SIG-M5 treated with dmso at 0.1 percent for 504 hours (cell line): ENCODE measurements around the gene PHF11.
"Not testable (repeated sequence)": the region's sequence is repeated elsewhere in the genome, so short reads cannot be mapped to it uniquely, and the experiment has no call there.

Source experiments
- DNase-seq: peaks from one replicate; lab custom pipeline; 2025; ENCODE audit not compliant: unreplicated experiment; lab: John Stamatoyannopoulos, UW

Gene PHF11

DNA sequence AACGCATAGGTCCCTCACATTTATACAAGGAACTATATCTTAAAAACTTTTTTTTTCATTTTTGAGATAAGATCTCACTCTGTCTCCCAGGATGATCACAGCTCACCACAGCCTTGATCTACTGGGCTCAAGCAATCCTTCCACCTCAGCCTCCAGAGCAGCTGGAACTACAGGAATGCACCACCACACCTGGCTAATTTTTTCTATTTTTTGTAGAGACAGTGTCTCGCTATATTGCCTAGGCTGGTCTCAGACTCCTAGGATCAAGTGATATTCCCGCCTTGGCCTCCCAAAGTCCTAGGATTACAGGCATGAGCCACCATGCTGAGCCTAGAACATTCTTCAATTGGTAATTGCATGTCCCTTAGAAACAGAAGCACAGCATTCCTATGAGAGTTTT, 47.9 kb downstream of the PHF11 start:
- DNase-seq = no peak

DNA sequence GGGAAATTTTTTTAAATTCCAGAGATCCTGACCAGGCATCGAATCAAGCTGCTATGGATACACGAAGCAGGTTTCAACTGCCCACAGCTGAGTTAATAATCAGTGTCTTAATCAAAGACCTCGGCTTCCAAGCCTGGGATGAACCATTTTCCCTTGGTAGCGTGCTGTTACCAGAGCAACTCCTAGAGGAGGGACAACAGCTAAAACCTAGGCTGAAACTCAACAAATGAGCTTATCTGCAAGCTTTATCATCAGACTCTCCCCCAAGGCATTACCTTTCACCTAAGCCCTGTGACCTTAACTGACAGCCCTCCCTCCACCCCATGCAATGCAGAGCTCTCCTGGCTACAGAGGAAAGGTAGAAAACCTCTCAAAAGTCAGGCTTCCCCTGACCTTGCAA, 49.9 kb downstream of the PHF11 start:
- DNase-seq = no peak

DNA sequence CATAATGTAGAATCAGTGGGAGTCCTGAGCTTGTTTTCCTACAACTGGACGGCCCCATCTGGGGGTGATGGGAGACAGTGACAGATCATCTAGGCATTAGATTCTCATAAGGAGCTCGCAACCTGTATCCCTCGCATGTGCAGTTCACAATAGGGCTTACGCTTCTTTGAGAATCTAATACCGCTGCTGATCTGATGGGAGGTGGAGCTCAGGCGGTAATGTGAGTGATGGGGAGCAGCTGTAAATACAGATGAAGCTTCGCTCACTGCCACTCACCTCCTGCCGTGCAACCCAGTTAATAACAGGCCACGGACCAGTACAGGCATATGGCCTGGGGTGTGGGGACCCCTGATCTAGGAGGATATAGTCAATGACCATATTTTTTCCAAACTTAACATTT, 50.8 kb downstream of the PHF11 start:
- no peak for DNase-seq

DNA sequence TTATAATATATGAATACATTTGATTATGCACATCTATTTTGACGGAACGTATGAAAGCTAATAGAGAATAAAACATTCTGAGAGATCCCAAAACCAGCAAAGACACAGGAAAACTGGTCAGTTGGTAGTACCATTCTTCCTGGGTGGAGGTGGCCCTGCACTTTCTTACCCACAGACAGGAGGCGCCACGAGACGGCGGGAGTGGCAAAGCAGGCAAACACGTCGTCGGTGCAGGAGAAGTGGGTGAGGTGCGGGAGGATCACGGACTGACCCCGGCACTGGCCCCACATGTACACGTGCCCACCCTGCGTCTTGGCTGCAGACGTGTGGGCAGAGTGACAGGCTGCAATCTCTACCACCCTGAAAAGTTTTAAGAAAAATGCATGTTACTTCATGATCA, 53.5 kb downstream of the PHF11 start:
- DNase-seq = no peak

DNA sequence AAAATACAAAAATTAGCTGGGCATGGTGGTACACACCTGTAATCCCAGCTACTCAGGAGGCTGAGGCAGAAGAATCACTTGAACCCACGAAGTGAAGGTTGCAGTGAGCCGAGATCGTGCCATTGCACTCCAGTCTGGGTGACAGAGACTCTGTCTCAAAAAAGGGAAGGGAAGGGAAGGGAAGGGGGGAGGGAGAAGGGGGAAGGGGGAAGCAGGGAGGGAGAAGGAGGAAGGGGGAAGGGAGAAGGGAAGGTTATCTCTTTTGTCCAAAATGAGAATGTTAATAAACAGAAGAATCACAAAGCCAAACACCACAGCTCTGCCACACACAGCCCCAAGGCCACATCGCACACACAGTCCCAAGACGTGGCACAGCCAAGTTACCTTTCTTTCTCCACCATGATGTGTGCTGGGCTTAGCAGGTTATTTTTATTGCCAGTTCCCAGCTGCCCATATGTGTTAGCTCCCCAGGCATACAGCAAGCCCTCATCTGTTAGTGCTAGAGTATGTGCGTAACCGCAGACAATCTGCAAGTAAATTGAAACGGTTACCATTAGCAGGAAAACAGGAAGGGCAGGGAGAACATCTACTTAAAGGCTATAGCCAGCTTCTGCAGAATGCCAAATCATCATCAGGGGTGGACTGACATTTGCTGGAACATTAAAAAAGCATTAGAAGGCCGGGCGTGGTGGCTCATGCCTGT, 55.3 kb downstream of the PHF11 start:
- DNase-seq = no peak

DNA sequence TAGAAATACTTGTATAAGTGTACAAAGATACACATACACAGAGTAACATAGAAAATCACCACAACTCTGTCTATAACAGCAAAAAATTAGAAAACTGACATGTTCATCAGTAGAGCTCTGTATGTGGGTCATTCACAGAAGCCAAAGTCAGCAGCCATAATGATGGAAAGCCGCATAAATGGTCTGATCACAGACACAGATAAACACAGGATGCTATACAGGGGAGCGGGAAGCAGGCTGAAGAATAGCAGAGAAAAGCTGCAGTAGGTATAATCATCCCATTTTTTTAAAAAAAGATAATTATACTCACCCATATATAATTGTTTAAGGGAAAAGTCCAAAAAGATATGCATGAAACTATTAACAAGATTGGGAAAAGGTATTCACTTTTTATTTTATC, 58.1 kb downstream of the PHF11 start:
- DNase-seq = no peak

DNA sequence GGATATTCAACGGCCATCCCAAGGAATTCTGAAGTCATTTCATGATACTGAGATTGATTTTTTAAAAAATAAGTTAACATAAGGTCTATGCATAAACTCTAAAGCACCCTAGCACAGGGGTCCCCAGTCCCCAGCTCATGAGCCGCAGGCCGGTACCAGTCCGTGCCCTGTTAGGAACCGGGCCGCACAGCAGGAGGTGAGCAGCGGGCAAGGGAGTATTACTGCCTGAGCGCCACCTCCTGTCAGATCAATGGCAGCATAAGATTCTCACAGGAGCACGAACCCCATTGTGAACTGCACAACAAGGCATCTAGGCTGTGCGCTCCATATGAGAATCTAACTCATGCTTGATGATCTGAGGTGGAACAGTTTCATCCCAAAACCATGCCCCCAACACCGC, 58.6 kb downstream of the PHF11 start:
- no peak for DNase-seq

DNA sequence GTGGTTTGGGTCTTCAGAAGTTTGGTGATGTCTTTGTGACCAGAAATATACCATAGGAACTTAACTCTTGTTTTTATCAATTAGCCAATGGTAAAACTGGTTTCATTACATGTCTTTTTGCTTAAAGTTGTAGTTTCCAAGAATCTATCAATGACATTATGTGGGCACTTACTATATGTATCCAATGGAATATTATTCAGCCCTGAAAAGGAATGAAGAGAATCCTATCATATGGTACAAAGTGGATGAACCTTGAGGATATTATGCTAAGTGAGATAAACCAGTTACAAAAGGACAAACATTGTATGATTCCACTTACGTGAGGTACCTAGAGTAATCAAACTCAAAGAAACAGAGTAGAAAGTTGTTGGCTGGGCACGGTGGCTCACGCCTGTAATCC, 63.3 kb downstream of the PHF11 start:
- no peak for DNase-seq

DNA sequence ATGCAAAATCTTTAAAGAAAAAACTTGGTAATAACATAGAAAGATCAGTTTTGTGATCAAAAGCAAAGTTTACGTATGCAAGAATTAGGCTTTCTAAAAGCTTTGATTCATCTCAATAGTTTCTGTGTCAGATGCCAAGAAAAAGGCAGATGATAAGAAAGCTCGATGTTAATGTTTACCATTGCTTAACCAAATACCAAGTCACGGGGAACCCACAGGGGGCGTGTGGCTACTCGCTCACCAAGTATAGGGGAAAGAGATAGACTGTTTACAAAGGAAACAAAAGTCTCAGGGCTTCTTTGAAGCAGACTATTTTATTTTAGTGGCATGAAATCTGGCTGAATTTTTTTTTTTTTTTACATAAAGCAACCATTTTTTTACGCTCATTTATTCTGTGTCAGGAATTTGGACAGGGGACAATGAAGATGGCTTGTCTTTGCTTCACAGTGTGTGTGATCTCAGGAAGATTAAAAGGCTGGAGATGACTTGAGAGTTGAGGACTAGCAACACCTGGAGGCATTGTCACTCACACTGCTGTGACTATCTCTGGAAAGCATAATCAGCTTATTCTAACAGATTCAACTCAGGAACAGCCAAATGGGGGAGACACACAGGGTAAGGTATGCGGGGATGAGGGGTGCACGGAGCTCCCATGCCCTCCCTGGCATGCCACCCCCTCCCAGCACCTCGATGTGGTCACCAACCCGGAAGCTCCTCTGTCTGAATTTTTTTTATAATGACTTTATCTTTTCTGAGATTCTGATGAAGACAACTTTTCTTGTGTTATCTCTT, 64.7 kb downstream of the PHF11 start:
- DNase-seq = no peak

DNA sequence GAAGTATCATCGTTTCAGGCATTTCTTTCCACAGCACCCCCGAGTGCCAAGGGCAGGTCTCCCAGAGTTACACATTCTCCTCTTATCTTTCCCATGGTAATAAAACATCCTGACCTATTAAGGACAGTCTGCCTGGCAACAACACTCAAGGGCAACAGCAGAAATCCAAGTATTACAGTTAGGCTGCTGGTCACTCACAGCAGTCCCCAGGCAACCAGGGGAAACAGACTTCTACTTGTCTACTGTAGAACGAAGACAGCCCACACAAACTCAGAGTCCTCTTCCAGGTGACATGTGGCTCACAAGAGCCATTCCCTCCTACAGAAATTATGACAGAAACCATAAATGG, 65.3 kb downstream of the PHF11 start:
- DNase-seq = no peak

DNA sequence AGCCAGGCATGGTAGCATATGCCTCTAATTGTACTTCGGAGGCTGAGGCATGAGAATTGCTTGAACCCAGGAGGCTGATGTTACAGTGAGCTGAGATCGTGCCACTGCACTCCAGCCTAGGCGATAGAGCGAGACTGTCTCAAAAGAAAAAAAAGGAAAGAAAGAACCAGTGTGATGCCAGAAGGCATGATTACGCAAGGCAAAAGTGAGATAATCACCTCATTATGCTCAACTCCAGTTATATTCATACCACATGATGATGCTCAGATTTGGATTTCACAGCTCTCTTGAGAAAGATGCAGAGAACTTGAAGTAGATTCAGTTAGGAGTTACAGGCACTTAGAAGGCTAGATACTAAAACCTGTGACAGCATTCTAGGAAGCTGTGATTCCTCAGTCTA, 67.8 kb downstream of the PHF11 start:
- peak; percentile 33 for DNase-seq

DNA sequence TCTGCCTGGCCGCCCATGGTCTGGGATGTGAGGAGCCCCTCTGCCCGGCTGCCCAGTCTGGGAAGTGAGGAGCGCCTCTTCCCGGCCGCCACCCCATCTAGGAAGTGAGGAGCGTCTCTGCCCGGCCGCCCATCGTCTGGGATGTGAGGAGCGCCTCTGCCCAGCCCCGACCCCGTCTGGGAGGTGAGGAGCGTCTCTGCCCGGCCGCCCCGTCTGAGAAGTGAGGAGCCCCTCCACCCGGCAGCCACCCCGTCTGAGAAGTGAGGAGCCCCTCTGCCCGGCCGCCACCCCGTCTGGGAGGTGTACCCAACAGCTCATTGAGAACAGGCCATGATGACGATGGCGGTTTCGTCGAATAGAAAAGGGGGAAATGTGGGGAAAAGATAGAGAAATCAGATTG, 69.7 kb downstream of the PHF11 start:
- DNase-seq = not testable (repeated sequence)

DNA sequence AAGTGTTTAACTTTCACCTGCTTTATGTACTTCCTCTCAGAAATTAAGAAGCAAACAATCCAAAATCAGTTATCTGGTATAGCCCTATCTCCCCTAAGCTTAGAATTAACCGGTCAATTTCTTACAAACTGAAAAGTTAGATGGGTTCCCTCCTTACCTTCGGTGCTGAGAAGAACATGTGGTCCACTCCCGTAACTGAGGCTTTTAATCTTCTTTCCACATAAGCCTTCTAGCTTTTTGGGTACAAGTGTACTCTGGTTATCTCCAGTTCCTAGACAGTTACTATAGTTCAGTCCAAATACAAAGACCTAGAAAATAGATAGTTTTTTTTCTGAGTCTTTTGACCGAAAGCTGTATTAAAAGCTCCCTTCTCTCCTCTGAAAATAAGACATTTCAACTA, 70.7 kb downstream of the PHF11 start:
- DNase-seq = no peak

DNA sequence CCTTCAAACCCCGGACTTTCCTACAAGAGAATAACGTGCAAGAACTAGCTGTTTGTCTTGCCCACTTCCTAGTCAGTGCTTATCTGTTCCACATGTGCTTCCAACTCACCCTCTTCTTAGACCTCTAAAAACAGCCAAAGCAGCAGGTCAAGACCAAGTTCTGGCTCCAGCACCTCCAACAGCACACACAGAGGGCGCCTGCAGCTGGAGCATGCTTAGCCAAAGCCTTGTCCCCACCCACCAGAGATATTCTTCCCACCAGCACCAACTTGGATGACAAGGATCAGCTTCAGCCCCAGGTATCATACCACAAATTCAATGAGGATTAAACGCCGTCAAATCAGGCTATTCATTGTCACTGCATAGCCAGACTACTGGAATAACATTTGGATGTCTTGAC, 71.7 kb downstream of the PHF11 start:
- DNase-seq = no peak

DNA sequence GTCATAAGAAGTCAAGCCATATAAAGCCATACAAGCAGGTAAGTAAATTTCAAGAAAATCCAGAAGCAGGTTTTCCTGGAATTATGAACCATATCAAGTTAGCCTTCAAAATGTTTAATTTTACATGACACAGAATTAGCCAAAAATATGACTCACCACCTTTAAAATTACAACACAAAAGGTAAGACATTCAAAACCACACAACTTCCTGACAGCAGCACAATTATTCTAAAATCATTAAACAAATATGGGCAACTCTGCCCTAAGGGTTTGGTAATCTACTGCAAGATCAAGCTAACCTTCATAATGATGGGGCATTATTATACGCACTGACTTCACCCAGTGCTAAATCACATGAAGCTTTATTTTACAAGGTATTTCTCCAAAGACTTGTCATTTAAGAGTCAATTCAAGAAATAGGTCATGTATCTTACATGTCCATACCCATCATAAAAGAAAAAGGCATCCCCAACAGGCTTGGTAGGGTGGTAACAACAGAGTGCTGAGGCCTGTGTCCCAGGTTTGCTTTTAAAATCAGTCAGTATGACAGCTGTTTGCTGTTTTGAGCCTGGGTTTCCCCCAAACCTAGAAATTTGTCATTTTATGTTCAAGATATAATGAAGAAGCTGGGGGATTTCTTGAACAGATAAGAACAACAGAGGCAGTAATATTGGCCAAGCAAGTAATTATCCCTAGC, 74.4 kb downstream of the PHF11 start:
- peak; percentile 3 for DNase-seq

DNA sequence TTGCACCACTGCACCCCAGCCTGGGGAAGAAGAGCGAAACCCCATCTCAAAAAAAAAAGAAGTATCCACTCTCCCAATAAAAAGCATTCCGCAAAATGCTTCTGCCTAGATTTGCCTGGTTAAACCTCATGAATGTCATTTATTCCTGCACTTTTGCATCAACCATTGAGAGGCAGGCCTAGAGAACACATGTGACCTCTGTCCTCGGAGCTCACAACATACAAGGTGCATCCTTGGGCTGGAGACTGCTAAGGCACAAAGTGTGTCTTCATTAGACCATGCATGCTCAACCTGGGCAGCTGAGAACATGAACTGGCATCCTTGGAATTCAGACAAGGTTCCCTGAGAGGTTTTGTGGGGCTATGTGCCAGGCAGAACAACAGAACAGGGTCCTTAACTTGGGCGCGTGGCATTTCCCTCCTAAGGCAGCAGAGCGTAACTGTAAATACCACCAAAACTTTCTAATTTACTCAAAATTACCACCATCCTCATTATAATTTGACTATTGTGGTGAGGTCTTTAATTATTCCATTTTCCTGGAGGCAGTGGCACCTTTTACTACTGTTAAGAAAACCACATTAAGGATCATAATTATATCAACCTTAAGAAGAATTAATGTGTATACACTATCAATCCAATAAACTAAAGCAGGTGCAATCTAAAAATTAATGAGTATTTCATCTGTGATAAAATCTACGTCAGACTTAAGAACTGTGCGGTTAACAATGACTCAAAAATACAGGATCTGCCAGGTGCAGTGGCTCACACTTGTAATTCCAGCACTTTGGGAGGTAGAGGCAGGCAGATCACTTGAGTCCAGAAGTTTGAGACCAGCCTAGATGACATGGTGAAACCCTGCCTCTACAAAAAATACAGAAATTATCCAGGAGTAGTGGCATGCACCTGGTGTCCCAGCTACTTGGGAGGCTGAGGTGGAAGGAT, 75.8 kb downstream of the PHF11 start:
- no peak for DNase-seq
